ENCODE measurements around the gene RAB25. TPM values are rescaled to one million over a fixed set of nuclear protein-coding genes. Genes with fewer than 3 reads are reported as not detected.
A peak's percentile ranks its signal among the peaks of the same experiment; 100 is the strongest.

Gene RAB25
- polyA plus RNA-seq, 1 donor (not counting 4 experiments of a cell fraction or from before 2014, with no cell fraction given): 93.4 TPM

GRCh38 chr1:156119503-156120209 lies 58.7 kb downstream of the RAB25 start:
- dilution Hi-C loops (cut with MboI; ENCODE audit: extremely low pct_ligation_motif_present, low sequenced_read_pairs): no loop called here
- Histone ChIP-seq H3K79me2 (ENCODE audit: control insufficient read depth, insufficient read depth, low read length) (peaks cover 93% of the 10 kb centered on the region), H3K9me1 (ENCODE audit: control insufficient read depth, extremely low read depth, insufficient read depth, low read length) (peaks cover 3% of the 10 kb centered on the region), H3K4me2 (ENCODE audit: control insufficient read depth, extremely low read depth, insufficient read depth, low read depth, low read length) (peak overlapping the region; percentile 97), H3K9ac (ENCODE audit: control insufficient read depth, extremely low read depth, insufficient read depth, low read length) (peak overlapping the region; percentile 100), H2AFZ (ENCODE audit: control insufficient read depth, low read length) (no peak overlapping the region), H3K27me3 (ENCODE audit: control insufficient read depth, extremely low read depth, insufficient read depth, low read length) (no peaks in the 10 kb centered on the region), H4K20me1 (ENCODE audit: control insufficient read depth, extremely low read depth, insufficient read depth, low read length) (peaks cover 30% of the 10 kb centered on the region), H3K36me3 (ENCODE audit: control insufficient read depth in 2 of 2, extremely low read depth in 1 of 2, insufficient read depth in 2 of 2, low read length in 2 of 2) (peaks cover 2 to 17% of the 10 kb centered on the region in 2 experiments), H3K9me3 (ENCODE audit: control insufficient read depth, low read depth, low read length) (no peaks in the 10 kb centered on the region), H3K27ac (ENCODE audit: control insufficient read depth, insufficient read depth, low read length) (peak overlapping the region; percentile 70), H3K4me3 (ENCODE audit: control insufficient read depth in 2 of 3, extremely low read depth in 1 of 3, insufficient read depth in 2 of 3, low read depth in 1 of 3, low read length in 3 of 3) (peak overlapping the region; percentile 19 to 68 (median 59)), H3K4me1 (ENCODE audit: control insufficient read depth, extremely low read depth, insufficient read depth, low read length) (peaks cover 65% of the 10 kb centered on the region)
- DNase-seq (ENCODE audit: low read depth, low spot score) (no peak), FAIRE-seq (no peak)
- no peak for TF ChIP-seq EZH2 (IDR thresholded peaks at IDR 0.05; ENCODE audit: low read length)

Other genes starting within 250 kb of the RAB25 start
- 16.7 to 18.8 TPM (median 18.1 TPM) in 3 replicates for gene GON4L, start 203.9 kb upstream of the RAB25 start, polyA plus RNA-seq
- 0.08 to 0.18 TPM (median 0.13 TPM) in 3 replicates for gene SYT11, start 201.6 kb upstream of the RAB25 start, polyA plus RNA-seq
- 27.1 to 33.5 TPM (median 28.7 TPM) in 3 replicates for gene RIT1, start 149.8 kb upstream of the RAB25 start, polyA plus RNA-seq
- gene KHDC4, start 126.7 kb upstream of the RAB25 start, polyA plus RNA-seq: 31.6 to 61.0 TPM (median 51.3 TPM) in 3 replicates
- gene RXFP4, start 119.5 kb upstream of the RAB25 start, polyA plus RNA-seq: not detected in 3 replicates
- 27.8 to 39.2 TPM (median 38.7 TPM) in 3 replicates for gene ARHGEF2, start 82.6 kb upstream of the RAB25 start, polyA plus RNA-seq
- 295 to 363 TPM (median 302 TPM) in 3 replicates for gene SSR2, start 40.2 kb upstream of the RAB25 start, polyA plus RNA-seq
- gene UBQLN4, start 7.4 kb upstream of the RAB25 start, polyA plus RNA-seq: 34.8 to 42.7 TPM (median 35.8 TPM) in 3 replicates
- gene LAMTOR2, start 6.4 kb upstream of the RAB25 start, polyA plus RNA-seq: 67.5 to 98.0 TPM (median 96.0 TPM) in 3 replicates
- gene MEX3A, start 21.3 kb downstream of the RAB25 start, polyA plus RNA-seq: 1.1 to 2.0 TPM (median 1.5 TPM) in 3 replicates
- gene LMNA, start 53.6 kb downstream of the RAB25 start, polyA plus RNA-seq: 368 to 551 TPM (median 444 TPM) in 3 replicates
- gene SEMA4A, start 92.4 kb downstream of the RAB25 start, polyA plus RNA-seq: 5.7 to 11.0 TPM (median 7.9 TPM) in 3 replicates
- 24.4 to 36.8 TPM (median 25.3 TPM) in 3 replicates for gene SLC25A44, start 132.9 kb downstream of the RAB25 start, polyA plus RNA-seq
- gene PMF1, start 151.8 kb downstream of the RAB25 start, polyA plus RNA-seq: 31.9 to 50.8 TPM (median 41.0 TPM) in 3 replicates
- gene BGLAP, start 181.0 kb downstream of the RAB25 start, polyA plus RNA-seq: 0.12 to 0.45 TPM (median 0.23 TPM) in 3 replicates
- gene PAQR6, start 186.9 kb downstream of the RAB25 start, polyA plus RNA-seq: 0.78 to 2.2 TPM (median 1.00 TPM) in 3 replicates
- 22.4 to 28.2 TPM (median 27.8 TPM) in 3 replicates for gene SMG5, start 221.7 kb downstream of the RAB25 start, polyA plus RNA-seq
- gene TMEM79, start 223.2 kb downstream of the RAB25 start, polyA plus RNA-seq: 9.6 to 31.8 TPM (median 14.2 TPM) in 3 replicates
- 12.5 to 28.0 TPM (median 13.7 TPM) in 3 replicates for gene GLMP, start 234.5 kb downstream of the RAB25 start, polyA plus RNA-seq
- gene VHLL, start 238.1 kb downstream of the RAB25 start, polyA plus RNA-seq: 0.22 TPM in 1 of 3 replicates, not detected in the others

Data from keratinocyte (primary cell).